ENCODE results near the gene ATP5PO. TPM values are rescaled to one million over a fixed set of nuclear protein-coding genes. Genes with fewer than 3 reads are reported as not detected.
A peak's percentile ranks its signal among the peaks of the same experiment; 100 is the strongest.

Gene ATP5PO
- total and polyA plus RNA-seq, 2 of the 8 experiments (the other 6 are each of a cell fraction or from before 2014, with no cell fraction given): 251 to 267 TPM

DNA sequence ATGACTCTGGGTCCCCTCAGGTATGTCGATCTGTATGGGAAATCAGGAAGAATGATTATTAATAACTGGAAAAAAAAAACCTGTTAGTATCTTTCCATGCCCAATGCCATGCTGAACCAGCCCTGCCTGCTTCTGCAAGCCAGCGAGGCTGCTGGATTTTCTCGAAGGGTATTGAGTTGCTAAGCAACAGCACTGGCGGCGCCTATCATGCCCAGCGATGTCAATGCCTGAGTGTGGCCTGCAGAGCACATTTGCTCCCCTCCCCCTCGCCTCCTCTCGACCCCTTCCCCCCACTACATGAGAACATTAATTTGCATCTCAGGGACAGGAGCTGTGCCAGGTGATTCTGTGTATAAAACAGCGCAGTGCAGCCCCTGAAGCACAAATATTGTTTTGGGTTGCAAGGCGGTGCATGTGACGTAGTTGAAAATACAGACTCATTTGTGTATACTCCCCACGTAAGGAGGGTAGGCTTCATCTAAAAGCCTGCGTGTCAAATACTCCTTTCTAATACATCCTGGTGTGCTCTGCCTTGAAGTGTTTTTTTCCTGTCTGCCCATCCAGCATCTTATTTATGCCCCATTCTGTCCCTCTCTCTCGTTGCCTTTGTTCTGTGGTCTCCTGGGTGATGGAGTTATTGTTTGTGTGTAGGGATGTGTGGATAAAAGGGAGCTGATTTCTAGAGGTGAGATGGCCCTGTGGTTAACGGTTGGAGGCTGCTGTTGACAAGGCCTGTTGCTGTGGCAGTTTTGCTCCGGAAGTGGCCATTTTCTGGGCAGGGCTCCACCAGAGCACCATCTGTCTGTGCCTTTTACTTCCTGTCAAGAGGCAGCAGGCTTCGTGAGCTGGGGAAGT lies 32.7 kb upstream of the ATP5PO start (continued):
- TF ChIP-seq HDAC2 (IDR thresholded peaks at IDR 0.05; ENCODE audit: borderline replicate concordance in 1 of 2, low read depth in 2 of 2, low read length in 2 of 2): peak in 1 of 2 experiments; percentile 69; a peak in 2 of 4 replicates
- no peak for TF ChIP-seq SUZ12 (IDR thresholded peaks at IDR 0.05; ENCODE audit: low read length)
- TF ChIP-seq RFX5 (IDR thresholded peaks at IDR 0.05; ENCODE audit: borderline replicate concordance, low read depth, low read length): no peak
- TF ChIP-seq, protein P1, sequence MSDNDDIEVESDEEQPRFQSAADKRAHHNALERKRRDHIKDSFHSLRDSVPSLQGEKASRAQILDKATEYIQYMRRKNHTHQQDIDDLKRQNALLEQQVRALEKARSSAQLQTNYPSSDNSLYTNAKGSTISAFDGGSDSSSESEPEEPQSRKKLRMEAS (IDR thresholded peaks at IDR 0.05): peak; percentile 92
- TF ChIP-seq NRF1 (IDR thresholded peaks at IDR 0.05; ENCODE audit: low read depth, low read length): no peak
- TF ChIP-seq TCF12 (IDR thresholded peaks at IDR 0.05; ENCODE audit: low read depth, low read length): 0 out of 2 replicates have a peak, but pooled peaks have one; percentile 42
- TF ChIP-seq SIN3A (conservative IDR thresholded peaks at IDR 0.05 in 1 of 2, IDR thresholded peaks at IDR 0.05 in 1 of 2; ENCODE audit: low read depth in 1 of 2, low read length in 2 of 2): peak; percentile 97 to 98
- TF ChIP-seq, protein P2, sequence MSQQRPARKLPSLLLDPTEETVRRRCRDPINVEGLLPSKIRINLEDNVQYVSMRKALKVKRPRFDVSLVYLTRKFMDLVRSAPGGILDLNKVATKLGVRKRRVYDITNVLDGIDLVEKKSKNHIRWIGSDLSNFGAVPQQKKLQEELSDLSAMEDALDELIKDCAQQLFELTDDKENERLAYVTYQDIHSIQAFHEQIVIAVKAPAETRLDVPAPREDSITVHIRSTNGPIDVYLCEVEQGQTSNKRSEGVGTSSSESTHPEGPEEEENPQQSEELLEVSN (IDR thresholded peaks at IDR 0.05): no peak
- no peak for TF ChIP-seq SP2 (IDR thresholded peaks at IDR 0.05; ENCODE audit: low read length)
- no peak for TF ChIP-seq TAF7 (optimal IDR thresholded peaks at IDR 0.05; ENCODE audit: borderline replicate concordance, low read depth, low read length)
- TF ChIP-seq YY1 (IDR thresholded peaks at IDR 0.05; ENCODE audit: low read depth, low read length): 0 out of 2 replicates have a peak, but pooled peaks have one; percentile 41
- no peak for TF ChIP-seq SIRT6 (IDR thresholded peaks at IDR 0.05; ENCODE audit: low read length)
- no peak for TF ChIP-seq EGR1 (IDR thresholded peaks at IDR 0.05; ENCODE audit: borderline replicate concordance, low read depth, low read length)
- TF ChIP-seq KDM4A (IDR thresholded peaks at IDR 0.05; ENCODE audit: low read depth, low read length, severe bottlenecking): no peak
- TF ChIP-seq TBP (IDR thresholded peaks at IDR 0.05; ENCODE audit: low read depth, low read length): 0 out of 2 replicates have a peak, but pooled peaks have one; percentile 15
- no peak for TF ChIP-seq RXRA (IDR thresholded peaks at IDR 0.05; ENCODE audit: insufficient read depth, low read depth, low read length)
- TF ChIP-seq, protein P3, sequence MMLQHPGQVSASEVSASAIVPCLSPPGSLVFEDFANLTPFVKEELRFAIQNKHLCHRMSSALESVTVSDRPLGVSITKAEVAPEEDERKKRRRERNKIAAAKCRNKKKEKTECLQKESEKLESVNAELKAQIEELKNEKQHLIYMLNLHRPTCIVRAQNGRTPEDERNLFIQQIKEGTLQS (IDR thresholded peaks at IDR 0.05; ENCODE audit: insufficient read depth, low read depth, low read length): no peak
- TF ChIP-seq ZNF274 (IDR thresholded peaks at IDR 0.05; ENCODE audit: borderline replicate concordance, extremely low read depth, low read length): no peak
- TF ChIP-seq POLR2A (IDR thresholded peaks at IDR 0.05; ENCODE audit: control extremely low read depth in 1 of 2, low read depth in 2 of 2, low read length in 2 of 2): peak in 1 of 2 experiments; percentile 15; a peak in 1 of 3 replicates
- peak; percentile 93 for TF ChIP-seq ASH2L (IDR thresholded peaks at IDR 0.05; ENCODE audit: low read length)
- TF ChIP-seq JUN (IDR thresholded peaks at IDR 0.05; ENCODE audit: low read depth, low read length): no peak
- TF ChIP-seq TEAD4 (IDR thresholded peaks at IDR 0.05; ENCODE audit: low read depth, low read length): no peak
